GM19455 (cell line): Measurements from ENCODE around the gene CXCL9.
"Not testable (repeated sequence)": the region's sequence is repeated elsewhere in the genome, so short reads cannot be mapped to it uniquely, and the experiment has no call there.

ENCODE experiments used
- ATAC-seq: cut with Tn5 transposase; IDR thresholded peaks from one replicate; pipeline ENCODE4 v1.9.1; 2021; ENCODE audit not compliant: unreplicated experiment

CXCL9 gene

DNA sequence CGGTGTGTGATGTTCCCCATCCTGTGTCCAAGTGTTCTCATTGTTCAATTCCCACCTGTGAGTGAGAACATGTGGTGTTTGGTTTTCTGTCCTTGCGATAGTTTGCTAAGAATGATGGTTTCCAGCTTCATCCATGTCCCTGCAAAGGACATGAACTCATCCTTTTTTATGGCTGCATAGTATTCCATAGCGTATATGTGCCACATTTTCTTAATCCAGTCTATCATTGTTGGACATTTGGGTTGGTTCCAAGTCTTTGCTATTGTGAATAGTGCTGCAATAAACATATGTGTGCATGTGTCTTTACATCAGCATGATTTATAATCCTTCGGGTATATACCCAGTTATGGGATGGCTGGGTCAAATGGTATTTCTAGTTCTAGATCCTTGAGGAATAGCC, 45.2 kb downstream of the CXCL9 start:
- ATAC-seq, result not testable (repeated sequence)

DNA sequence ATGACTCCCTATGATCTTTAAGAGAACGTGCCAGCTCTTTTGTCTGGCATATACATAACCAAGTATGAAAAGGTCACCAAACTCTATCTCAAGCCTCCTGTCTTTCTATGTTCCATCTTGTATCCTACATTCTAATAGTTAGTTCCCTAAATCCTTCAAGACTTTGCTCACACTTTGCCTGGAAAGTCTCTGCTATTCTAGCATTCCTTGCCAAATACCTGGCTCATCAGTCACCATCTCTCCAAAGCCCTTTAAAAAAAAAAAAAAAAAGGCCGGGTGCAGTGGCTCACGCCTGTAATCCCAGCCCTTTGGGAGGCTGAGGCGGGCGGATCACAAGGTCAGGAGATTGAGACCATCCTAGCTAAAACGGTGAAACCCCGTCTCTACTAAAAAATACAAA, 48.8 kb downstream of the CXCL9 start:
- ATAC-seq, result not testable (repeated sequence)

DNA sequence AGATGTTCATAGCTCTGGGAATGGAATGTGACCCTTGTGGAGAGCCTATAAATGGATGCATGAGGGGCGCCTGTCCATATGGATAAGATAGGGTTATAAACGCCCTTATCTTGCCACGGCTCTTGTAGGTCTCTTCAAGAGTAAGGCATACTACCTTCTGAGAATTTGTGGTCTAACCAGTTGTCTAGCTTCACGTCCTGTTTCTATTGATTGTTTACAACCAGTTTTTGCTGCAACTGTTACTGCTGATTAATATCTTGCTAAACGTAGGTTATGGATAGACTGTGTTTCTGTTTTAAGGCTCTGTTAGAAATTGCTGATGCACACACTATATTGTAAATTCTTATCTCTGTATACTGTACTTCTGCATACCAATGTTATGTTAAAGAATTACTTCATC, 52.5 kb downstream of the CXCL9 start:
- not testable (repeated sequence) for ATAC-seq

DNA sequence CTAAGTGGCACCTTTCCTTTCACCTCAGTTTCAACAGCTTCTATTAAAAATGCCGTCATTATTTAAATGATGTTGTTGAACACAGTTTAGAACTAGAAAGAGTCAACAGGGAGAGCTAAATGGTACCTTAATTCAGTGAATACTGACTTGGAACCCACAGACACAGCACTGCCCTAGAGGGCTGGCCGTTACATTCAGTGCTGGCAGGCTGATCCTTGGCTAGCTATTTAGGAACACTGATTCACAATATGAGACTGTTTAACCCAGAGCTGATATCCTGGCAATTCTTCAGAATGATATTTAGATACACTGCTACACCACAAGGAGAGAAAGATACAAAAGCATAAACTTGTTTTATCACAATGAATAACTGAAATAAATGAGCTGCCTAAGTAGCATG, 53.8 kb downstream of the CXCL9 start:
- ATAC-seq, result no peak
